HG03442 (cell line): ENCODE measurements around the gene LRRC36.

Source experiments
- ATAC-seq: cut with Tn5 transposase; IDR thresholded peaks from one replicate; pipeline ENCODE4 v1.9.1; 2021; ENCODE audit warnings: mild to moderate bottlenecking, moderate library complexity; ENCODE audit not compliant: unreplicated experiment

The LRRC36 gene

GRCh38 chr16:67388591-67388990 lies 62.0 kb downstream of the LRRC36 start:
- no peak for ATAC-seq

GRCh38 chr16:67389911-67390815 lies 63.5 kb downstream of the LRRC36 start:
- ATAC-seq = no peak

DNA sequence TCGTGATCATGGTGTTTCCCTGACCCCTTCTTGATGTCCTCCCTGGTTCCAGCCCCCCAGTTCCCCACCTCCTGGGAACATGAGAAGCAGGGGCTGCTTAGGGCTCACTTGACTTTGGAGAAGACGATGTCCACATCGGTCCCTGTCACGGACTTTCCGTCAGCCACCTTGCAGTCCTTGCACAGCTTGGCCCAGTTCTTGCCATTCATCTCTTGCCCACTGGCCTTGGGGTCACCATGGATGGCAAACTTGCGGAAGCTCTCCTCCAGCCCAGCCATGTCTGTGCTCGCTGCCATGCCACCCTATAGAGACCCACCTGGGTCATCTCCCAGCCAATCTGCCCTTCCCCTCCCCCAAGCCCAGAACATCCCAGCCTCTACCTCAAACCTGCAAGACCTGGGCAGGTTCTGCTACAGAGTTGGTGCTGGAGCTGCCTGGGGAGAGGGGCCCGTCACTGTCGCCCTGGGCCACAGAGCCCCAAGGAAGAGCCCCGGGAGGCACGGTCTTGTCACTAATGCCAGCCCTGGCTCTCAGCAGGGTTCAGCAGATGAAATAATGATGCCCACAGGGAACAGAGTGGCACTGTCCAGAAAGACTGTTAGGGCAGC lies 64.3 kb downstream of the LRRC36 start:
- ATAC-seq = no peak

GRCh38 chr16:67391424-67392300 lies 65.0 kb downstream of the LRRC36 start:
- no peak for ATAC-seq

- ATAC-seq = no peak
Observed at GRCh38 chr16:67392301-67393059, 65.9 kb downstream of the LRRC36 start.

DNA sequence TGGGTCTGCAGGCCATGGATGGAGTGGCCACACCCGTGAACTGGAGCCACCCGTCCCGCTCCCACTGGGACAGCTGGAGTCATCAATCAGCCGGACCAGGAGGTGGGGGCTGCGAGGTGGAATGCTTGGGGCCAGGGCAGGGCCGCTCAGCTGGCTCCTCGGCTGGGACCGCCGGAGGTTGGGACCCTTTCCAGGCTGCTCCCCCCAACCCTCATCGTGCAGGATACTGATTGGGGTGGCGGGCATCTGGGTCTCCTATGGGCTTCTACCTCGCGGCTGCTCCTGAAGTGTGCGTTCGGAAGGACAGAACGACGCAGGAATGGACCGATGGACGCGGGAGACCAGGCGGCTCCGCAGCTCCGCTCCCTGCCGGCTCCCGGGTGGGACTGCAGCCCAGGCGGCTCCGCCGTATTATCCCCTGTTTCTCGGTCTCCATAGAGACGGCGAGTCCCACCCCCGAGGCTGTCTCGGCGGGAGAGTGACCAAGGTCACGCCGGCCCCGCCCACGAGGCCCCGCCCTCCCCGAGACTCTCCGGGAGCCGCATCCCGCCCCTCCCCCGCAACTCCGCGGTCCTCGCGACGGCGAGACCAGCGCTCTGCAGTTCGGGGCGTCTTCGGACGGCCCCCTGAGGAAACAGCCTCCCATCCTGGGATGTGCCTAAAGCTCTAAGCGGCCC lies 66.6 kb downstream of the LRRC36 start, which contains the start of gene TPPP3:
TPPP3 (minus strand) TSS at position 388 of the 677 bp plus-strand sequence. CDS start 2,387 bp downstream, outside the sequence.
- no peak for ATAC-seq

DNA sequence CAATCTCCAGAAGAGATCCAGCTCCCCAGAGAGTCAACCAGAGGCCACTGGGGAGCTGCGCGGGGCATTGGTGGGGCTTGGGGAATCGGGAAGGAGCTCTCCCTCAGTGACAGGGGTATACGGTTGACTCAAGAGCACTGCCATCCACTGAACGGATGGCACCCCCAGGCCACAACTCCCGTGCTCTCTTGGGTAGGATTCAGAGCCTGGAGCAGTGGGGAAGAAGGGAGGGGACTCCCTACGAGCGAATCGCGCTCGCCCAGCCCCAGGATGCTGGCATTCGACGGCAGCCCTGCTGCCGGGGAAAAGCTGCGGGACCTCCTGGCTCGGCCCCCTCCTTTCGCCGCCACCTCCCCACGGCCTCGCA lies 67.2 kb downstream of the LRRC36 start:
- ATAC-seq = no peak

GRCh38 chr16:67394155-67395104 lies 67.8 kb downstream of the LRRC36 start:
- ATAC-seq = no peak

- ATAC-seq = no peak
Observed at GRCh38 chr16:67395105-67395457, 68.5 kb downstream of the LRRC36 start.

- no peak for ATAC-seq
Observed at GRCh38 chr16:67395458-67396158, 69.0 kb downstream of the LRRC36 start.

GRCh38 chr16:67396159-67397035 lies 69.8 kb downstream of the LRRC36 start:
- no peak for ATAC-seq

- no peak for ATAC-seq
Observed at GRCh38 chr16:67397036-67397801, 70.6 kb downstream of the LRRC36 start.

- ATAC-seq = no peak
Observed at GRCh38 chr16:67397812-67398545, 71.4 kb downstream of the LRRC36 start.

DNA sequence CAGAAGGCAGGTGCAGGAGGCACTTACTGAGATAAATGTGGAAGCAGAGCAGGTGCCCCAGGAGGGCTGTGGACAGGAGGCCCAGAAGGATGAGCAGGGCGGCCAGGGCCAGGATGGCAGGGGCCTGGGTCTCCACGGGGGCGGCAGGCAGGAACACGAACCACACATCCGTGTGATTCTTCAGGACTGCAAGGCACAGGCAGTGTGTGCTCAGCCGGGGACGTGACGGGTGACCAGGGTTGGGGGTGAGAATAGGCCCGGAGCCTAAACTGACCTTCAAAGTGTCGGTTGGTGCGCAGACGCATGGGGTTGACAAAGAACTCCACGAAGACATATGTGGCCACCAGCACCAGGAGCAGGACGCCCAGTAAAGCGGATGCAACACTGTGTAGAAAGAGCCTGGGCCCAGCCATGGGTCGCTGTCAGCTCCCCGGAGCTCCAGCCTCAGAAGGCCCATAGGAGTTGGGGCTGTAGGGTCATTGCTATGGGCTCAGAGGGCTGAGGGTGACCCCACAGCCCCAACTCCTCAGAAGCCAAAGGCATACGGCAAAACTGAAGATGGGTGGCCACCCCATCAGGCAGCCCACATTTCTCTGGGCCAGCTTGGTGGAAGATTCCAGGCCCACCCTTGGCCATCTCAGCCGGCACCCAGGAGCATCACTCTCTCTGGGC lies 72.1 kb downstream of the LRRC36 start:
- ATAC-seq = no peak

DNA sequence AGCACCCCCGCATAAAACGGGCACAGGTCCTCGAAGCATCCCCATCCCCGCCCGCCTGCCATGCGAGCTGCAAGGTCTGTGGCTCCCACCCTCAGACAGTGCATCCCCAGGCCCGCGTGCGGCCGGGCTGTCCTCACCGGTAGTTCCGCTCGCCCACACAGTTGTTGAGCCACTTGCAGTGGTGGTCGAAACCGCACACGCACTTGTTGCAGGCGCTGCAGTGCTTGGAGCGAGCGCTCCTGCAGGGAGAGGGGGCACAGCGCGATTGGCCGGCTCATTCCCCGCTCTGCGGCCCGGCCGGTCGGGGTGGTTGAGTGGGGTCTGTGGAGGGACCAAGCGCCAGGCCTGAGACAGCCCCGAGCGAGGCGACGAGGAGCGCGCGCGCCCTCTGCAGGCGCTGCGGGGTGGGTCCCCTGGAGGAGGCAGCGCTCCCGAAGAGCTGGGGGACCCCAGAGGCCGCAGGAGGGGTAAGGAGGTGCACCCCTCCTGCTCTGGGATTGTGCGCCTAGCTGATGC lies 72.7 kb downstream of the LRRC36 start:
- no peak for ATAC-seq
